ENCODE data around the gene FAM81A. TPM values are rescaled to one million over a fixed set of nuclear protein-coding genes. Genes with fewer than 3 reads are reported as not detected.

The FAM81A gene
- total RNA-seq, result under 1 TPM; 0.83 to 0.97 TPM
- polyA plus RNA-seq, result not detected

GRCh38 chr15:59437817-59438624, at the start of gene FAM81A:
FAM81A (plus strand) TSS chr15:59438186; CDS start chr15:59458627, 20,441 bp downstream.
- no peak within 1 kb of the TSS for H3K27ac ChIP-seq (ENCODE audit: low read depth, low read length)
- peaks cover 16% of the 10 kb centered on the region for H3K27me3 ChIP-seq (ENCODE audit: insufficient read depth, low read length, poor library complexity, severe bottlenecking)
- Mint-ChIP-seq H3K9me3 (peaks cover 0 to 4% (median 0%) of the 10 kb centered on the region in 5 donors), H3K4me3 (peak within 1 kb of the TSS; percentile 66 to 89 (median 81)), H3K27ac (peak within 1 kb of the TSS in 3 of 8 donors; percentile 34 to 66 (median 37)), H3K36me3 (peaks cover 0 to 3% (median 0%) of the 10 kb centered on the region in 3 donors), H3K4me1 (peaks cover 10 to 28% (median 25%) of the 10 kb centered on the region in 3 donors), H3K27me3 (peaks cover 25 to 50% of the 10 kb centered on the region in 2 donors)
- ChIA-PET CTCF (no interaction called here), POLR2A (no interaction called here)
- DNase-seq, result peak in 4 of 5 donors; percentile 15 to 54 (median 34)
- H3K36me3 ChIP-seq (ENCODE audit: insufficient read depth, low read length), result no peaks in the 10 kb centered on the region
- peaks cover 9% of the 10 kb centered on the region for H3K4me1 ChIP-seq (ENCODE audit: insufficient read depth, low read length)
- peak within 1 kb of the TSS; percentile 49 for H3K4me3 ChIP-seq (ENCODE audit: low read length)
- no peaks in the 10 kb centered on the region for H3K9me3 ChIP-seq (ENCODE audit: low read length)

GRCh38 chr15:59388670-59389069, 49.3 kb upstream of the FAM81A start:
- no peaks in the 10 kb centered on the region for H3K9me3 ChIP-seq (ENCODE audit: low read length)
- peaks cover 0 to 2% of the 10 kb centered on the region in 2 donors for H3K27me3 Mint-ChIP-seq
- CTCF ChIA-PET, result no interaction called here
- POLR2A ChIA-PET, result no interaction called here
- H3K36me3 Mint-ChIP-seq, result no peaks in the 10 kb centered on the region
- H3K9me3 Mint-ChIP-seq, result no peaks in the 10 kb centered on the region
- H3K27me3 ChIP-seq (ENCODE audit: insufficient read depth, low read length, poor library complexity, severe bottlenecking), result no peaks in the 10 kb centered on the region
- H3K27ac ChIP-seq (ENCODE audit: low read depth, low read length), result no peak overlapping the region
- H3K27ac Mint-ChIP-seq, result no peak overlapping the region
- peaks cover 10 to 15% (median 12%) of the 10 kb centered on the region in 3 donors for H3K4me1 Mint-ChIP-seq
- no peaks in the 10 kb centered on the region for H3K36me3 ChIP-seq (ENCODE audit: insufficient read depth, low read length)
- H3K4me3 Mint-ChIP-seq, result no peak overlapping the region
- DNase-seq, result no peak
- H3K4me3 ChIP-seq (ENCODE audit: low read length), result no peak overlapping the region
- H3K4me1 ChIP-seq (ENCODE audit: insufficient read depth, low read length), result peaks cover 6% of the 10 kb centered on the region

DNA sequence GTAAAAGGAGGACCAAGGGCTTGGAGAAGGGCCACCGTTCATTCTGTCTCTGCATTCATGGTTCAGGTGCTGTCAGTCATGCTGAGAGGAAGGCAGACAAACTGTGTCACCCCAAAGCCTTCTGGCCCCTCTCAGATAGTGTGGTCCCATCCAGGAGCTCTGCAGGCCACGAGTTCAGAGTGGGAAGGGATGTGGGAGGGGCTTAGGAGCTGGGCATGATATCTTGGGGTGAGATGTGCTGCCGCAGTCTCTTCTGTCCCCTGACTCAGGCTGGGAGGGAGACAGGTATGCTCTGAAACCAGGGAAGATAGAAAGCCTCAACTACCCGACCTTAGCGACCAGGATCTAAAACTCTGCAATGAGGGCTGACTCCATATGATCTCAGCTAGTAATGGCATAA, 45.7 kb upstream of the FAM81A start:
- ChIA-PET CTCF (no interaction called here), POLR2A (no interaction called here)
- H3K9me3 Mint-ChIP-seq, result no peaks in the 10 kb centered on the region
- Histone ChIP-seq H3K4me3 (ENCODE audit: low read length) (no peak overlapping the region), H3K27ac (ENCODE audit: low read depth, low read length) (no peak overlapping the region), H3K9me3 (ENCODE audit: low read length) (no peaks in the 10 kb centered on the region), H3K4me1 (ENCODE audit: insufficient read depth, low read length) (no peaks in the 10 kb centered on the region), H3K36me3 (ENCODE audit: insufficient read depth, low read length) (no peaks in the 10 kb centered on the region), H3K27me3 (ENCODE audit: insufficient read depth, low read length, poor library complexity, severe bottlenecking) (no peaks in the 10 kb centered on the region)
- peaks cover 0 to 2% (median 0%) of the 10 kb centered on the region in 3 donors for H3K4me1 Mint-ChIP-seq
- H3K4me3 Mint-ChIP-seq, result no peak overlapping the region
- peak overlapping the region in 1 of 8 donors; percentile 1 for H3K27ac Mint-ChIP-seq
- no peak for DNase-seq
- peaks cover 0 to 4% (median 0%) of the 10 kb centered on the region in 3 donors for H3K36me3 Mint-ChIP-seq
- peaks cover 11 to 13% of the 10 kb centered on the region in 2 donors for H3K27me3 Mint-ChIP-seq

DNA sequence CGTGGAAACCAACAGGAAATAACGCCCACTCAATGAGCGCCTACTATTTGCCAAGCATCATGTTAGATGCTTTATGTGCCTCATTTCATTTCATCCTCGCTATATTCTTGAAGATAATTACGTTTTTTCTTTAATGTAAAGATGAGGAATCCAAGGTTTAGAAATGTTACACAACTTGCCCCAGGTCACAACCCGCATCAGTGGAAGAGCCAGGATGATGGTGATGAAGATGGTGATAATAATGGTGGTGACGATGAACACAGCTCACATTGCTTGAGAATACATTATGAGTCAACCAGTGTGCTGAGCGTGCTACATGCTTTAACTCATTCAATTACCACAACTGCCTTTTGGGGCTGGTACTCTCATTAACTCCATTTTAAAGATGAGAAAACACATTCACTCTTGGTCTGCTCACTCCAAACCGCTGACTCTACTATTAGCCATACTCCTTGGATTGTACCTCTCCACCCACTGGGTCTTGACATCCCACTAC, 43.8 kb upstream of the FAM81A start:
- CTCF ChIA-PET, result interaction anchor here (1.7 kb wide), 1 partner anchor 10 kb away, joined by 3 read pairs; no protein-coding TSS in a partner anchor
- H3K27ac Mint-ChIP-seq, result no peak overlapping the region

GRCh38 chr15:59396211-59396610, 41.8 kb upstream of the FAM81A start:
- H3K27ac Mint-ChIP-seq, result no peak overlapping the region
- H3K9me3 Mint-ChIP-seq, result no peaks in the 10 kb centered on the region
- H3K27me3 Mint-ChIP-seq, result peaks cover 11 to 32% of the 10 kb centered on the region in 2 donors
- no peaks in the 10 kb centered on the region for H3K4me1 ChIP-seq (ENCODE audit: insufficient read depth, low read length)
- DNase-seq, result no peak
- H3K36me3 ChIP-seq (ENCODE audit: insufficient read depth, low read length), result no peaks in the 10 kb centered on the region
- POLR2A ChIA-PET, result no interaction called here
- no peak overlapping the region for H3K4me3 Mint-ChIP-seq
- no peaks in the 10 kb centered on the region for H3K9me3 ChIP-seq (ENCODE audit: low read length)
- no peak overlapping the region for H3K27ac ChIP-seq (ENCODE audit: low read depth, low read length)
- H3K4me3 ChIP-seq (ENCODE audit: low read length), result no peak overlapping the region
- H3K4me1 Mint-ChIP-seq, result peaks cover 0 to 4% (median 4%) of the 10 kb centered on the region in 3 donors
- H3K36me3 Mint-ChIP-seq, result peaks cover 0 to 6% (median 0%) of the 10 kb centered on the region in 3 donors
- H3K27me3 ChIP-seq (ENCODE audit: insufficient read depth, low read length, poor library complexity, severe bottlenecking), result no peaks in the 10 kb centered on the region
- CTCF ChIA-PET, result no interaction called here

More for the DNA sequence above, 43.8 kb upstream of the FAM81A start:
- Mint-ChIP-seq H3K4me3 (no peak overlapping the region), H3K9me3 (no peaks in the 10 kb centered on the region), H3K4me1 (peaks cover 0 to 2% (median under 1%) of the 10 kb centered on the region in 3 donors), H3K27me3 (peaks cover 11 to 21% of the 10 kb centered on the region in 2 donors), H3K36me3 (peaks cover 0 to 6% (median 0%) of the 10 kb centered on the region in 3 donors)
- Histone ChIP-seq H3K4me1 (ENCODE audit: insufficient read depth, low read length) (no peaks in the 10 kb centered on the region), H3K27me3 (ENCODE audit: insufficient read depth, low read length, poor library complexity, severe bottlenecking) (no peaks in the 10 kb centered on the region), H3K4me3 (ENCODE audit: low read length) (no peak overlapping the region), H3K9me3 (ENCODE audit: low read length) (no peaks in the 10 kb centered on the region), H3K36me3 (ENCODE audit: insufficient read depth, low read length) (no peaks in the 10 kb centered on the region), H3K27ac (ENCODE audit: low read depth, low read length) (no peak overlapping the region)
- POLR2A ChIA-PET, result no interaction called here
- no peak for DNase-seq

DNA sequence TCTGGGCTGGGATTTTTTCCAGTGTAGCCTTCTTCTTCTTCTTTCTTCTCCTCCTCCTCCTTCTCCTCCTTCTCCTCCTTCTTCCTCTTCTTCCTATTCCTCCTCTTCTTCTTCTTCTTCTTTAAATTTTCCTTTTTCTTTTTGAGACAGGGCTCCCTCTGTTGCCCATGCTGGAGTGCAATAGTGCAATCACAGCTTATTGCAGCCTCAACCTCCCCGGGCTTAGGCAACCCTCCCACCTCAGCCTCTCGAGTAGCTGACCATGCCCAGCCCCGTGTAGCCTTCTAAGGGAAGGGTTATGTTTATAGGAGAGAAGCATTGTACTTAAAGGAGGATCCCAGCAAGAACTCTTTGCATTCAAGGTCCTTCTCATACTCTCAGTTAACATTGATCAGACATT, 41.3 kb upstream of the FAM81A start:
- Histone ChIP-seq H3K4me3 (ENCODE audit: low read length) (no peak overlapping the region), H3K4me1 (ENCODE audit: insufficient read depth, low read length) (no peaks in the 10 kb centered on the region), H3K36me3 (ENCODE audit: insufficient read depth, low read length) (no peaks in the 10 kb centered on the region), H3K27ac (ENCODE audit: low read depth, low read length) (no peak overlapping the region), H3K9me3 (ENCODE audit: low read length) (no peaks in the 10 kb centered on the region), H3K27me3 (ENCODE audit: insufficient read depth, low read length, poor library complexity, severe bottlenecking) (no peaks in the 10 kb centered on the region)
- ChIA-PET POLR2A (no interaction called here), CTCF (no interaction called here)
- Mint-ChIP-seq H3K27ac (no peak overlapping the region), H3K36me3 (peaks cover 0 to 6% (median 0%) of the 10 kb centered on the region in 3 donors), H3K27me3 (peaks cover 11 to 37% of the 10 kb centered on the region in 2 donors), H3K4me1 (peaks cover 0 to 4% (median 4%) of the 10 kb centered on the region in 3 donors), H3K4me3 (no peak overlapping the region), H3K9me3 (no peaks in the 10 kb centered on the region)
- no peak for DNase-seq

DNA sequence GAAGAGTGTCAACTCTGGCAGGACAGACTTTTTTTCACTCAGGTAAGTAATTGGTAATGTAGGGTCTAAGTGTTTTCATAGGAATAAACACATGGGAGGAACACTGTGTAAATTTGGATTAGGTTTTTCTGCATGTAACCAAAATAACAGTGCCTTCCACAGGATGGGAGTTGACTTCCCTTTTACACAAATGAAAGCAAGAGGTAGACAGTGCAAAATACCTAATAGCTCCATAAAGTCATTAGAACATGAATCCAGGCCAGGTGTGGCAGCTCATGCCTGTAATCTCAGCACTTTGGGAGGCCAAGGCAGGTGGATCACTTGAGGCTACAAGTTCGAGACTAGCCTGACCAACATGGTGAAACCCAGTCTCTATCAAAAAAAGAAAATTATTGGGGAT, 39.8 kb upstream of the FAM81A start:
- no peak for DNase-seq
- H3K36me3 Mint-ChIP-seq, result peaks cover 0 to 6% (median 0%) of the 10 kb centered on the region in 3 donors
- no peaks in the 10 kb centered on the region for H3K9me3 Mint-ChIP-seq
- Histone ChIP-seq H3K4me3 (ENCODE audit: low read length) (no peak overlapping the region), H3K27me3 (ENCODE audit: insufficient read depth, low read length, poor library complexity, severe bottlenecking) (no peaks in the 10 kb centered on the region), H3K9me3 (ENCODE audit: low read length) (no peaks in the 10 kb centered on the region), H3K36me3 (ENCODE audit: insufficient read depth, low read length) (no peaks in the 10 kb centered on the region), H3K27ac (ENCODE audit: low read depth, low read length) (no peak overlapping the region), H3K4me1 (ENCODE audit: insufficient read depth, low read length) (no peaks in the 10 kb centered on the region)
- peaks cover 0 to 4% (median 3%) of the 10 kb centered on the region in 3 donors for H3K4me1 Mint-ChIP-seq
- H3K27ac Mint-ChIP-seq, result no peak overlapping the region
- POLR2A ChIA-PET, result no interaction called here
- peaks cover 9 to 39% of the 10 kb centered on the region in 2 donors for H3K27me3 Mint-ChIP-seq
- CTCF ChIA-PET, result no interaction called here
- H3K4me3 Mint-ChIP-seq, result no peak overlapping the region

GRCh38 chr15:59399465-59400102, 38.4 kb upstream of the FAM81A start:
- Histone ChIP-seq H3K4me1 (ENCODE audit: insufficient read depth, low read length) (no peaks in the 10 kb centered on the region), H3K4me3 (ENCODE audit: low read length) (no peak overlapping the region), H3K27me3 (ENCODE audit: insufficient read depth, low read length, poor library complexity, severe bottlenecking) (no peaks in the 10 kb centered on the region), H3K36me3 (ENCODE audit: insufficient read depth, low read length) (no peaks in the 10 kb centered on the region), H3K9me3 (ENCODE audit: low read length) (no peaks in the 10 kb centered on the region), H3K27ac (ENCODE audit: low read depth, low read length) (no peak overlapping the region)
- Mint-ChIP-seq H3K4me1 (peaks cover 0 to 4% (median 3%) of the 10 kb centered on the region in 3 donors), H3K9me3 (no peaks in the 10 kb centered on the region), H3K4me3 (no peak overlapping the region), H3K27me3 (peaks cover 7 to 39% of the 10 kb centered on the region in 2 donors), H3K36me3 (peaks cover 0 to 3% (median 0%) of the 10 kb centered on the region in 3 donors), H3K27ac (peak overlapping the region in 1 of 8 donors; percentile 23)
- no peak for DNase-seq
- POLR2A ChIA-PET, result interaction anchor here (0.6 kb wide), 1 partner anchor 13 kb away, joined by 3 read pairs; no protein-coding TSS in a partner anchor
- CTCF ChIA-PET, result interaction anchor here (1.1 kb wide), 1 partner anchor 14 kb away, joined by 3 read pairs; no protein-coding TSS in a partner anchor

All from CD8-positive, alpha-beta memory T cell (primary cell).